ENCODE measurements around the gene CCDC146.
"Not testable (repeated sequence)": the region's sequence is repeated elsewhere in the genome, so short reads cannot be mapped to it uniquely, and the experiment has no call there.

Gene CCDC146

DNA sequence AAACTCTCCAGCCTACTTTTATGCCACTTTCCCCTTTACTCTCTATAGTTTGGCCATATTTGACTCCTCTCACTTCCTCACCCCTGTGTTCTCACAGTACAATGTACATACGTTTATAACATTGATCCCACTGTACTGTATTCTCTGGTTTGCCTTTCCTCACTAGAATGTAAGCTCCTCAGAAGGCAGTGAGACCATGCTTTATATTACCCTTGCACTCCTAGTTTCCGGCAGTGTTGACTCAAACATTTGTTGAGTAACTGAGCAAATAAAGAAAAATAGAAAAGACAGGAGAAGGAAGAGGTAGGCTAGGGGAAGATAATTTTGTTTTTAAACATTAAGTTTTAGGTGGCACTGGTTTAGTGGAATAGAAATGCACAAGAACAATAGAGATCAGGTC lies 42.2 kb upstream of the CCDC146 start:
- H4K8ac ChIP-seq (ENCODE audit: low read depth, low read length); DNase-seq; H3K4me2 ChIP-seq (ENCODE audit: low read length); H3K18ac ChIP-seq (ENCODE audit: low read length); H4K5ac ChIP-seq (ENCODE audit: low read length); H3K36me3 ChIP-seq (ENCODE audit: control insufficient read depth, insufficient read depth, low read length); H2BK120ac ChIP-seq (ENCODE audit: low read depth, low read length); H3K27ac ChIP-seq (ENCODE audit: low read depth, low read length); H3K27me3 ChIP-seq (ENCODE audit: insufficient read depth, low read length, poor library complexity); H2AK5ac ChIP-seq (ENCODE audit: low read length); H3K9ac ChIP-seq (ENCODE audit: low read length); H3K23ac ChIP-seq (ENCODE audit: low read length); H2BK15ac ChIP-seq (replicated peaks; ENCODE audit: low read depth); H3K4me1 ChIP-seq (ENCODE audit: control insufficient read depth, low read depth, low read length); H3K79me2 ChIP-seq (ENCODE audit: control insufficient read depth, insufficient read depth, low read length); H2BK5ac ChIP-seq (ENCODE audit: low read length); H3K4me3 ChIP-seq (ENCODE audit: low read length); H3K79me1 ChIP-seq (ENCODE audit: low read length); H3K56ac ChIP-seq (ENCODE audit: low read length); H3K4ac ChIP-seq (ENCODE audit: low read depth, low read length): not testable (repeated sequence)
- WGBS (ENCODE audit: extremely low coverage, insufficient coverage, low lambda C conversion rate) = no CpG with 5 or more reads among the region's 2 CpGs

DNA sequence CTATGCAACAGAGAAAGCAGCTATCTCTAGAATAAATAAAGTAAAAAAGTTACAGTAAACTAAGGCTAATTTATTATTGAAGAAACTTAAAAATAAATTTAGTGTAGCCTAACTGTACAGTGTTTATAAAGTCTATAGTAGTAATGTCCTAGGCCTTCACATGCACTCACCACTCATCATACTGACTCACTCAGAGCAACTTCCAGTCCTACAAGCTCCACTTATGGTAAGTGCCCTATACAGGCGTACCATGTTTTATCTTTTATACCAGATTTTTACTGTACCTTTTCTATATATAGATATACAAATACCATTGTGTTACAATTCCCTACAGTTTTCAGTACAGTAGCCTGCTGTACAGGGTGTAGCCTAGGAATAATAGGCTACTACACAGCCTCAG lies 40.2 kb upstream of the CCDC146 start:
- H3K4me2 ChIP-seq (ENCODE audit: low read length) = not testable (repeated sequence)
- WGBS (ENCODE audit: extremely low coverage, insufficient coverage, low lambda C conversion rate) = no CpG with 5 or more reads among the region's 1 CpG

DNA sequence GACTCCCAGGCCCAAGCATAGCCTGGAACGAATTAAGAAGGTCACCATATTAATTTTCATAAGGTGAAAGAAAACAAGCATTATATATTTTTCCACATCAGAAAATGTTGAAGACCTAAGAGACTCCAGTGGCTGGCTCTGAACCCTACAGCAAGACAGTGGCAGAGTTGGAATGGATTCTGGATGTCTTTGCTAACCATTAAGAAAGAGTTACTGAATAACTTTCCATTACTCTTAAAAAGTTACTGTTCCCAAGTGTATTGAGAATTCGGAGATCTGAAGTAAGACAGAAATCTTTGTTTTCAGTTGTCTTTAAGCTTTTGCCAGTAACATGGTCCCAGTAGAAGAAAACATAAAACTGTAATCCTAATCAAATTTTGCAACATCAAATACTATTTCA lies 30.1 kb upstream of the CCDC146 start:
- not testable (repeated sequence) for H3K23ac ChIP-seq (ENCODE audit: low read length); H3K9ac ChIP-seq (ENCODE audit: low read length); H4K5ac ChIP-seq (ENCODE audit: low read length); H3K79me1 ChIP-seq (ENCODE audit: low read length); H3K27ac ChIP-seq (ENCODE audit: low read depth, low read length); H3K79me2 ChIP-seq (ENCODE audit: control insufficient read depth, insufficient read depth, low read length); H3K56ac ChIP-seq (ENCODE audit: low read length); H3K18ac ChIP-seq (ENCODE audit: low read length); DNase-seq; H3K4me2 ChIP-seq (ENCODE audit: low read length); H2BK120ac ChIP-seq (ENCODE audit: low read depth, low read length); H2AK5ac ChIP-seq (ENCODE audit: low read length); H3K4ac ChIP-seq (ENCODE audit: low read depth, low read length); H3K36me3 ChIP-seq (ENCODE audit: control insufficient read depth, insufficient read depth, low read length); H2BK15ac ChIP-seq (replicated peaks; ENCODE audit: low read depth); H3K4me1 ChIP-seq (ENCODE audit: control insufficient read depth, low read depth, low read length); H3K4me3 ChIP-seq (ENCODE audit: low read length); H2BK5ac ChIP-seq (ENCODE audit: low read length); H4K8ac ChIP-seq (ENCODE audit: low read depth, low read length); H3K27me3 ChIP-seq (ENCODE audit: insufficient read depth, low read length, poor library complexity)
- WGBS (ENCODE audit: extremely low coverage, insufficient coverage, low lambda C conversion rate) = no CpG with 5 or more reads among the region's 2 CpGs

More for the DNA sequence above, 40.2 kb upstream of the CCDC146 start:
- not testable (repeated sequence) for H3K9ac ChIP-seq (ENCODE audit: low read length); H4K5ac ChIP-seq (ENCODE audit: low read length); H2BK15ac ChIP-seq (replicated peaks; ENCODE audit: low read depth); H4K8ac ChIP-seq (ENCODE audit: low read depth, low read length); H3K23ac ChIP-seq (ENCODE audit: low read length); H2AK5ac ChIP-seq (ENCODE audit: low read length); H3K4ac ChIP-seq (ENCODE audit: low read depth, low read length); H2BK5ac ChIP-seq (ENCODE audit: low read length); H3K27me3 ChIP-seq (ENCODE audit: insufficient read depth, low read length, poor library complexity); H3K79me2 ChIP-seq (ENCODE audit: control insufficient read depth, insufficient read depth, low read length); H3K36me3 ChIP-seq (ENCODE audit: control insufficient read depth, insufficient read depth, low read length); H3K27ac ChIP-seq (ENCODE audit: low read depth, low read length); H3K4me1 ChIP-seq (ENCODE audit: control insufficient read depth, low read depth, low read length); DNase-seq; H3K4me3 ChIP-seq (ENCODE audit: low read length); H3K56ac ChIP-seq (ENCODE audit: low read length); H3K79me1 ChIP-seq (ENCODE audit: low read length); H2BK120ac ChIP-seq (ENCODE audit: low read depth, low read length); H3K18ac ChIP-seq (ENCODE audit: low read length)

DNA sequence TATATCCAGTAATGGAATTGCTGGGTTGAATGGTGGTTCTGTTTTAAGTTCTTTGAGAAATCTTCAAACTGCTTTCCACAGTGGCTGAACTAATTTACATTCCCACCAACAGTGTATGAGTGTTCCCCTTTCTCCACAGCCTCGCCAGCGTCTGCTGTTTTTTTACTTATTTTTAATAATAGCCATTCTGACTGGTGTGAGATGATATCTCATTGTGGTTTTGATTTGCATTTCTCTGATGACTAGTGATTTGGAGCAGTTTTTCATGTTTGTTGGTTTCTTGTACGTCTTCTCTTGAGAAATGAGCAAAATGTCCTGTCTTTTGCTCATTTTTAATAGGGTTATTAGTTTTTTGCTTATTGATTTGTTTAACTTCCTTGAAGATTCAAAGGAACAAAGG lies 21.9 kb upstream of the CCDC146 start:
- whole genome bisulfite sequencing (ENCODE audit: extremely low coverage, insufficient coverage, low lambda C conversion rate) = no CpG with 5 or more reads among the region's 3 CpGs
- H3K79me1 ChIP-seq (ENCODE audit: low read length); H3K4me3 ChIP-seq (ENCODE audit: low read length); H3K4me2 ChIP-seq (ENCODE audit: low read length); H2BK15ac ChIP-seq (replicated peaks; ENCODE audit: low read depth); H3K36me3 ChIP-seq (ENCODE audit: control insufficient read depth, insufficient read depth, low read length); DNase-seq; H3K9ac ChIP-seq (ENCODE audit: low read length); H3K79me2 ChIP-seq (ENCODE audit: control insufficient read depth, insufficient read depth, low read length); H3K27me3 ChIP-seq (ENCODE audit: insufficient read depth, low read length, poor library complexity); H3K4ac ChIP-seq (ENCODE audit: low read depth, low read length); H3K56ac ChIP-seq (ENCODE audit: low read length); H3K23ac ChIP-seq (ENCODE audit: low read length); H2BK120ac ChIP-seq (ENCODE audit: low read depth, low read length); H4K5ac ChIP-seq (ENCODE audit: low read length); H2AK5ac ChIP-seq (ENCODE audit: low read length); H3K18ac ChIP-seq (ENCODE audit: low read length); H3K4me1 ChIP-seq (ENCODE audit: control insufficient read depth, low read depth, low read length); H4K8ac ChIP-seq (ENCODE audit: low read depth, low read length); H3K27ac ChIP-seq (ENCODE audit: low read depth, low read length); H2BK5ac ChIP-seq (ENCODE audit: low read length): not testable (repeated sequence)

DNA sequence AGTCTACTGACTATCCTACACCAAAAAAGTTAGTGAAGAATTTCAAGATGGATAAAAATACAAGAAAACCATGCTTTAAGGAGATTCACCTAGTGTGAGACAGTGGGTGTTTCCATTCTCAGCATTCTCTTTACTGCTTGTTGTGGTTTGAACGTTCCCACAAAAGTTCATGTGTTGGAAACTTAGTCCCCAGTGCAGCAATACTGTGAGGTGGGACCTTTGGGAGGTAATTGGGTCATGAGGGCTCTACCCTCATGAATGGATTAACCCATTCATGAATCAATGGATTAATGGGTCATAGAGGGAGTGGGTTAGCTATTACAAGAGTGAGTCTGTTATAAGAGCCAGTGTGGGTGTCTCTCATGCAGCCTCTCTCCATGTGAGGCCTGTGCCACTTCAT lies 21.2 kb upstream of the CCDC146 start:
- H3K23ac ChIP-seq (ENCODE audit: low read length); H3K27ac ChIP-seq (ENCODE audit: low read depth, low read length); H3K36me3 ChIP-seq (ENCODE audit: control insufficient read depth, insufficient read depth, low read length); H3K56ac ChIP-seq (ENCODE audit: low read length); H2BK120ac ChIP-seq (ENCODE audit: low read depth, low read length); H4K5ac ChIP-seq (ENCODE audit: low read length); DNase-seq; H3K79me1 ChIP-seq (ENCODE audit: low read length); H3K4me1 ChIP-seq (ENCODE audit: control insufficient read depth, low read depth, low read length); H3K4me2 ChIP-seq (ENCODE audit: low read length); H3K4ac ChIP-seq (ENCODE audit: low read depth, low read length); H3K18ac ChIP-seq (ENCODE audit: low read length); H3K79me2 ChIP-seq (ENCODE audit: control insufficient read depth, insufficient read depth, low read length); H2BK5ac ChIP-seq (ENCODE audit: low read length); H3K9ac ChIP-seq (ENCODE audit: low read length); H2AK5ac ChIP-seq (ENCODE audit: low read length); H4K8ac ChIP-seq (ENCODE audit: low read depth, low read length); H3K4me3 ChIP-seq (ENCODE audit: low read length); H3K27me3 ChIP-seq (ENCODE audit: insufficient read depth, low read length, poor library complexity); H2BK15ac ChIP-seq (replicated peaks; ENCODE audit: low read depth): not testable (repeated sequence)
- no CpG with 5 or more reads among the region's 1 CpG for WGBS (ENCODE audit: extremely low coverage, insufficient coverage, low lambda C conversion rate)

DNA sequence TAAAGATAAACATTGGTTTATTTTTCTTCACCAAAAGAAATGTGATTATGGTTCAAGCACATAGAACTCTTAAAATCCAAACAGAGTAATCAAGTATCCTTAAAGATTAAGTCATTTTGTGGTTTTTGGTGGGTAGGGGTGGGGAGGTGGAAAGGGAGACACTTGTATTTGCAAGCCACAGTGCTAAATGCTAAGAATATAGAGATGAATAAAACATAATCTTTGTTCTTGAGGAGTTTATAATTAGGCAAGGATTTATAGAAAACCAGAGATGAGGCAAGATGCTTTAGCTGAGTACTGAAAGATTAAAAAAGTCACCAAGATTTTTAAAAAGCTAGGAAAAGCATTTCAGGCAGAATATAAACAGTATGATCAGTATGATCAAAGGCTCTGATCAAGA lies 19.7 kb upstream of the CCDC146 start:
- H3K79me2 ChIP-seq (ENCODE audit: control insufficient read depth, insufficient read depth, low read length); H3K4me1 ChIP-seq (ENCODE audit: control insufficient read depth, low read depth, low read length); DNase-seq; H3K79me1 ChIP-seq (ENCODE audit: low read length); H4K5ac ChIP-seq (ENCODE audit: low read length); H3K56ac ChIP-seq (ENCODE audit: low read length); H2BK120ac ChIP-seq (ENCODE audit: low read depth, low read length); H3K9ac ChIP-seq (ENCODE audit: low read length); H3K18ac ChIP-seq (ENCODE audit: low read length); H4K8ac ChIP-seq (ENCODE audit: low read depth, low read length); H3K4me3 ChIP-seq (ENCODE audit: low read length); H3K27ac ChIP-seq (ENCODE audit: low read depth, low read length); H2BK15ac ChIP-seq (replicated peaks; ENCODE audit: low read depth); H3K23ac ChIP-seq (ENCODE audit: low read length); H3K36me3 ChIP-seq (ENCODE audit: control insufficient read depth, insufficient read depth, low read length); H3K4me2 ChIP-seq (ENCODE audit: low read length); H3K27me3 ChIP-seq (ENCODE audit: insufficient read depth, low read length, poor library complexity); H2AK5ac ChIP-seq (ENCODE audit: low read length); H3K4ac ChIP-seq (ENCODE audit: low read depth, low read length); H2BK5ac ChIP-seq (ENCODE audit: low read length): not testable (repeated sequence)
